ENCODE measurements around the gene PRPS2. TPM values are rescaled to one million over a fixed set of nuclear protein-coding genes. Genes with fewer than 3 reads are reported as not detected.

The PRPS2 gene
- total and polyA plus RNA-seq, 2 of the 13 experiments (the other 11 are each of a cell fraction or from before 2014, with no cell fraction given): 10.6 to 24.4 TPM

DNA sequence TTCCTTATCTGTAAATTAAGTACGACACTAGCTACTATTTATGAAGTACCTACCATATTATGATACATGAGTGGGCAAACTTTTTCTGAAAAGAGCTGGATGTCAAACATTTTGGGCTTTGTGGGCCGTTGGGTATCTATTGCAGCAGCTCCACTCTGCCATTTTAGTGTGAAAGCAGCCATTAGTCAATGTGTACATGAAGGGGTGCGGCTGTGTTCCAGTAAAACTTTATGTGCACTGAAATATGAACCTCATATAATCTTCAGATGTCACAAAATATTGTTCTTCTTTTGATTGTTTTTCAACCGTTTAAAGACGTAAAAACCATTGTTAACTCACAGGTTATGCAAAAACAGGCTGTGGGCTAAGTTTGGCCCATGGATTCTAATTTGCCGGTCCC, 14.1 kb downstream of the PRPS2 start:
- H3K36me3 ChIP-seq (replicated peaks in 1 of 2; ENCODE audit: control insufficient read depth in 1 of 2, insufficient read depth in 2 of 2, low read length in 2 of 2): peaks cover 0 to 1% of the 10 kb centered on the region in 2 experiments; a peak in 2 of 5 replicates

More for the DNA sequence above, 14.1 kb downstream of the PRPS2 start:
- Histone ChIP-seq H3K9me3 (ENCODE audit: low read length) (no peaks in the 10 kb centered on the region), H3K4me3 (replicated peaks in 1 of 3; ENCODE audit: insufficient read depth in 1 of 3, low read depth in 2 of 3, low read length in 3 of 3) (no peak overlapping the region), H3K27me3 (ENCODE audit: control insufficient read depth in 1 of 2, insufficient read depth in 2 of 2, low read length in 2 of 2) (no peaks in the 10 kb centered on the region), H4K20me1 (ENCODE audit: insufficient read depth, low read length) (no peaks in the 10 kb centered on the region), H3K4me1 (ENCODE audit: insufficient read depth, low read length) (no peaks in the 10 kb centered on the region), H3K4me2 (ENCODE audit: low read depth, low read length) (no peak overlapping the region), H3K9ac (ENCODE audit: insufficient read depth, low read depth, low read length) (no peak overlapping the region), H2AFZ (ENCODE audit: low read length) (no peak overlapping the region), H3K79me2 (ENCODE audit: insufficient read depth, low read length) (no peaks in the 10 kb centered on the region), H3K27ac (ENCODE audit: extremely low read length, insufficient read depth, low read length) (no peak overlapping the region)
- FAIRE-seq: no peak
- TF ChIP-seq POLR2AphosphoS5 (IDR thresholded peaks at IDR 0.05; ENCODE audit: low read depth, low read length) (no peak), ZZZ3 (CRISPR knock-in tag; IDR thresholded peaks at IDR 0.05; ENCODE audit: borderline replicate concordance) (no peak), ZNF83 (CRISPR knock-in tag; IDR thresholded peaks at IDR 0.05; ENCODE audit: borderline replicate concordance) (no peak), SALL1 (CRISPR knock-in tag; IDR thresholded peaks at IDR 0.05) (no peak), ZNF891 (CRISPR knock-in tag; IDR thresholded peaks at IDR 0.05) (no peak), MATR3 (CRISPR knock-in tag; IDR thresholded peaks at IDR 0.05) (no peak), ZBTB21 (CRISPR knock-in tag; IDR thresholded peaks at IDR 0.05) (no peak), TAF15 (IDR thresholded peaks at IDR 0.05; ENCODE audit: low read depth, low read length, poor library complexity, severe bottlenecking) (no peak), CHCHD3 (CRISPR knock-in tag; IDR thresholded peaks at IDR 0.05) (no peak), FOSL1 (CRISPR knock-in tag; IDR thresholded peaks at IDR 0.05; ENCODE audit: borderline replicate concordance) (no peak), MYC (CRISPR knock-in tag; IDR thresholded peaks at IDR 0.05; ENCODE audit: borderline replicate concordance) (no peak), ZFP37 (CRISPR knock-in tag; IDR thresholded peaks at IDR 0.05; ENCODE audit: borderline replicate concordance) (no peak)
- TF ChIP-seq, protein P1, sequence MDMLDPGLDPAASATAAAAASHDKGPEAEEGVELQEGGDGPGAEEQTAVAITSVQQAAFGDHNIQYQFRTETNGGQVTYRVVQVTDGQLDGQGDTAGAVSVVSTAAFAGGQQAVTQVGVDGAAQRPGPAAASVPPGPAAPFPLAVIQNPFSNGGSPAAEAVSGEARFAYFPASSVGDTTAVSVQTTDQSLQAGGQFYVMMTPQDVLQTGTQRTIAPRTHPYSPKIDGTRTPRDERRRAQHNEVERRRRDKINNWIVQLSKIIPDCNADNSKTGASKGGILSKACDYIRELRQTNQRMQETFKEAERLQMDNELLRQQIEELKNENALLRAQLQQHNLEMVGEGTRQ (IDR thresholded peaks at IDR 0.05; ENCODE audit: low read depth, low read length): no peak
- TF ChIP-seq, protein P1 (CRISPR knock-in tag; IDR thresholded peaks at IDR 0.05; ENCODE audit: borderline replicate concordance): no peak
- TF ChIP-seq, protein P2, sequence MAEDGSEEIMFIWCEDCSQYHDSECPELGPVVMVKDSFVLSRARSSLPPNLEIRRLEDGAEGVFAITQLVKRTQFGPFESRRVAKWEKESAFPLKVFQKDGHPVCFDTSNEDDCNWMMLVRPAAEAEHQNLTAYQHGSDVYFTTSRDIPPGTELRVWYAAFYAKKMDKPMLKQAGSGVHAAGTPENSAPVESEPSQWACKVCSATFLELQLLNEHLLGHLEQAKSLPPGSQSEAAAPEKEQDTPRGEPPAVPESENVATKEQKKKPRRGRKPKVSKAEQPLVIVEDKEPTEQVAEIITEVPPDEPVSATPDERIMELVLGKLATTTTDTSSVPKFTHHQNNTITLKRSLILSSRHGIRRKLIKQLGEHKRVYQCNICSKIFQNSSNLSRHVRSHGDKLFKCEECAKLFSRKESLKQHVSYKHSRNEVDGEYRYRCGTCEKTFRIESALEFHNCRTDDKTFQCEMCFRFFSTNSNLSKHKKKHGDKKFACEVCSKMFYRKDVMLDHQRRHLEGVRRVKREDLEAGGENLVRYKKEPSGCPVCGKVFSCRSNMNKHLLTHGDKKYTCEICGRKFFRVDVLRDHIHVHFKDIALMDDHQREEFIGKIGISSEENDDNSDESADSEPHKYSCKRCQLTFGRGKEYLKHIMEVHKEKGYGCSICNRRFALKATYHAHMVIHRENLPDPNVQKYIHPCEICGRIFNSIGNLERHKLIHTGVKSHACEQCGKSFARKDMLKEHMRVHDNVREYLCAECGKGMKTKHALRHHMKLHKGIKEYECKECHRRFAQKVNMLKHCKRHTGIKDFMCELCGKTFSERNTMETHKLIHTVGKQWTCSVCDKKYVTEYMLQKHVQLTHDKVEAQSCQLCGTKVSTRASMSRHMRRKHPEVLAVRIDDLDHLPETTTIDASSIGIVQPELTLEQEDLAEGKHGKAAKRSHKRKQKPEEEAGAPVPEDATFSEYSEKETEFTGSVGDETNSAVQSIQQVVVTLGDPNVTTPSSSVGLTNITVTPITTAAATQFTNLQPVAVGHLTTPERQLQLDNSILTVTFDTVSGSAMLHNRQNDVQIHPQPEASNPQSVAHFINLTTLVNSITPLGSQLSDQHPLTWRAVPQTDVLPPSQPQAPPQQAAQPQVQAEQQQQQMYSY (CRISPR knock-in tag; IDR thresholded peaks at IDR 0.05): no peak
- TF ChIP-seq, protein P3, sequence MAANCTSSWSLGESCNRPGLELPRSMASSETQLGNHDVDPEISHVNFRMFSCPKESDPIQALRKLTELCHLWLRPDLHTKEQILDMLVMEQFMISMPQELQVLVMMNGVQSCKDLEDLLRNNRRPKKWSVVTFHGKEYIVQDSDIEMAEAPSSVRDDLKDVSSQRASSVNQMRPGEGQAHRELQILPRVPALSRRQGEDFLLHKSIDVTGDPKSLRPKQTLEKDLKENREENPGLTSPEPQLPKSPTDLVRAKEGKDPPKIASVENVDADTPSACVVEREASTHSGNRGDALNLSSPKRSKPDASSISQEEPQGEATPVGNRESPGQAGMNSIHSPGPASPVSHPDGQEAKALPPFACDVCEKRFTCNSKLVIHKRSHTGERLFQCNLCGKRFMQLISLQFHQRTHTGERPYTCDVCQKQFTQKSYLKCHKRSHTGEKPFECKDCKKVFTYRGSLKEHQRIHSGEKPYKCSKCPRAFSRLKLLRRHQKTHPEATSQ (CRISPR knock-in tag; IDR thresholded peaks at IDR 0.05; ENCODE audit: borderline replicate concordance): no peak
- ATAC-seq: no peak
- CTCF ChIA-PET (ENCODE audit: low intra/inter-chr PET ratio, low total read pairs): no interaction called here
- POLR2A ChIA-PET: no interaction called here
- in situ Hi-C loops (cut with HindIII; ENCODE audit: extremely low pct_ligation_motif_present, low pct_unique_long_range_greater_than_20kb) (no loop called here), intact Hi-C loops (cut with micrococcal nuclease; ENCODE audit: unreplicated experiment) (no loop called here)
- 95% methylated on average over 6 of the region's 6 CpGs for WGBS (ENCODE audit: low lambda C conversion rate)
- no TSS peak for BruUV-seq (replicated peaks)
- DNase-seq (ENCODE audit: low spot score): no peak

Measured in HepG2 (cell line).